Measurements from ENCODE around the gene MYH16.

- TF ChIP-seq CTCF (IDR thresholded peaks at IDR 0.05) (no peak), EP300 (IDR thresholded peaks at IDR 0.05) (no peak)
Measured at GRCh38 chr7:99339595-99339994, 67.0 kb downstream of the MYH16 start.

Data from gastroesophageal sphincter (tissue), 3 donors.